HepG2 (cell line): ENCODE measurements around the gene CPED1.

Source experiments
- EP300 ChIP-seq, 3 experiments: sonication (generic) in 1 of 3; formaldehyde crosslinking in 1 of 3; IDR thresholded peaks; 2 replicates each; pipeline versions ENCODE4 v1.5.1 to v1.6.1; 2011 to 2020; ENCODE audit warnings: low read depth in 2 of 3, low read length in 2 of 3, borderline replicate concordance in 1 of 3, improper control_type of control experiment in 1 of 3, mild to moderate bottlenecking in 1 of 3, missing genetic modification reagents in 1 of 3, moderate library complexity in 1 of 3
- FOXK1 ChIP-seq: sonication (generic); formaldehyde crosslinking; IDR thresholded peaks from 2 replicates; pipeline ENCODE4 v1.4.0; 2020; ENCODE audit warnings: low read depth, missing genetic modification reagents, borderline replicate concordance
- RARA ChIP-seq: IDR thresholded peaks from 2 replicates; pipeline ENCODE4 v1.6.1; 2016; ENCODE audit warnings: missing genetic modification reagents, missing compliant biosample characterization
- TF ChIP-seq, protein P1 (sequence below): sonication (generic); formaldehyde crosslinking; IDR thresholded peaks from 2 replicates; pipeline ENCODE4 v1.5.0; 2020; ENCODE audit warnings: mild to moderate bottlenecking, missing genetic modification reagents, moderate library complexity

DNA sequence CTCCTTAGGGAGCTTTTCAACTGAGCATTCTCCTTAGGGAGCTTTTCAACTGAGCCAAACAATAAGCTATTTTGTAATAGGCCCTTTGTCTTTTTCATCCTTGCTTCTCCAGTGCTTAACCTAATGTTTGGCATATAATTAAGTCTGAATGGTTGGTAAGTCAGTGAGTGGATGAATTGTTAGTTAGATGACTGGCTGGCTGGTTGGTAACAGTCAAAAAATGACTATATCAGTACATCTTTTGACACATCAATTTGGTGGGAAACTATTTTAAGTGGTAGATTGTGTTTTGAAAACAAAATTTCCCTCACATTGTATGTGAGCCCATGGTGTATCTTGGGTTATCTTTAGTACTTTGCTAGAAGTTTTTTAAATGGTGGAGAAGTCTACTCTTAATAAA, 21.6 kb upstream of the CPED1 start:
- TF ChIP-seq EP300 (IDR thresholded peaks at IDR 0.05; ENCODE audit: low read depth in 2 of 2, low read length in 2 of 2) (no peak), EP300 (CRISPR knock-in tag; IDR thresholded peaks at IDR 0.05; ENCODE audit: borderline replicate concordance) (no peak), RARA (CRISPR knock-in tag) (no peak), FOXK1 (CRISPR knock-in tag) (no peak)
- TF ChIP-seq, protein P1, sequence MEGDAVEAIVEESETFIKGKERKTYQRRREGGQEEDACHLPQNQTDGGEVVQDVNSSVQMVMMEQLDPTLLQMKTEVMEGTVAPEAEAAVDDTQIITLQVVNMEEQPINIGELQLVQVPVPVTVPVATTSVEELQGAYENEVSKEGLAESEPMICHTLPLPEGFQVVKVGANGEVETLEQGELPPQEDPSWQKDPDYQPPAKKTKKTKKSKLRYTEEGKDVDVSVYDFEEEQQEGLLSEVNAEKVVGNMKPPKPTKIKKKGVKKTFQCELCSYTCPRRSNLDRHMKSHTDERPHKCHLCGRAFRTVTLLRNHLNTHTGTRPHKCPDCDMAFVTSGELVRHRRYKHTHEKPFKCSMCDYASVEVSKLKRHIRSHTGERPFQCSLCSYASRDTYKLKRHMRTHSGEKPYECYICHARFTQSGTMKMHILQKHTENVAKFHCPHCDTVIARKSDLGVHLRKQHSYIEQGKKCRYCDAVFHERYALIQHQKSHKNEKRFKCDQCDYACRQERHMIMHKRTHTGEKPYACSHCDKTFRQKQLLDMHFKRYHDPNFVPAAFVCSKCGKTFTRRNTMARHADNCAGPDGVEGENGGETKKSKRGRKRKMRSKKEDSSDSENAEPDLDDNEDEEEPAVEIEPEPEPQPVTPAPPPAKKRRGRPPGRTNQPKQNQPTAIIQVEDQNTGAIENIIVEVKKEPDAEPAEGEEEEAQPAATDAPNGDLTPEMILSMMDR: no peak
